ENCODE data around the gene NCR2. TPM values are rescaled to one million over a fixed set of nuclear protein-coding genes. Genes with fewer than 3 reads are reported as not detected.

Gene NCR2
- total and polyA plus RNA-seq, 8 donors: not detected

GRCh38 chr6:41371992-41372831, 36.8 kb downstream of the NCR2 start:
- Histone ChIP-seq H3K27me3 (peaks cover 73 to 99% of the 10 kb centered on the region in 2 donors), H3K36me3 (no peaks in the 10 kb centered on the region), H3K4me1 (peaks cover 16 to 32% of the 10 kb centered on the region in 2 donors), H3K27ac (no peak overlapping the region), H3K9me3 (no peaks in the 10 kb centered on the region), H3K4me3 (peak overlapping the region in 1 of 2 donors; percentile 28)
- peak; percentile 23 for ATAC-seq
- intact Hi-C loops (cut with DNase I): no loop called here
- DNase-seq: peak in 3 of 4 donors; percentile 22 to 80 (median 27)
- TF ChIP-seq CTCF (IDR thresholded peaks at IDR 0.05): no peak

DNA sequence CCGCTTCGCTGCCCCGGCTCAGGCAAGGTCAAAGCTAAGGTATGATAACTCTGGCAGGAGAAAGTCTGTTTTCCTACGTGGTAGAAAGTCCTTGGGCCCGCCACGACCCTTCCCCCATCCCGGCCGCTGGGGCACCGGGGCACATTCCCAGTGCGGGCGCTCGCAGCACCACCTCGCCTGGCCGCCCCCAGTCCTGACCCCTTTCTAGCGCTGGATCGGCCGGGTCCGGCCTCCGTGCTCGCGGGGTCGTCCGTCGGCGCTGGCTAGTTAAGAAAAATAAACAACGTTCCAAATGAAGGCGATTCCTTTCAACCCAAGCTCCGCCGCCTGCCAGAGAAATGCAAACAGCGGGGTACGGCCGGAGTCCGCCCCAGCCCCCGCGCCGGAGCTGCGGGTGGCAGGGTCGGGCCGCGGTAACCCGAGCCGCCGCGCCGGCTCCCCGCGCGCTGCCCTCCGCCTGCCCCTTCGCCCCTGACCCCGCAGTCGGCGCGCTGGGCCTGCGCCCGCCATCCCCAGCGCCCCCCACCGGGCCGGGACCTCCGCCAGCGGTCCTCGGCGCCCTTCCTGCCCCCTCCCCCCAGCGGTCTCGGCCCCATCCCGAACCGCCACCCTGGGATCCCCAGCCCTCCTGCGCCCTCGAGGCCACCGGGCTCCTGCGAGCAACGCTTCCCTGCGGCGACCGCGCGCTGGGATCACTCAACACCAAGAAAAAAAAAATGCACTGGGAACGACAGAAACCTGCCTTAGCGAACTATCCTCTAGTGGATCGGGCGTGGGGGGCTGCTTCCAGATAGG, 37.6 kb downstream of the NCR2 start:
- Histone ChIP-seq H3K27ac (no peak overlapping the region), H3K4me1 (peaks cover 16 to 32% of the 10 kb centered on the region in 2 donors), H3K9me3 (no peaks in the 10 kb centered on the region), H3K36me3 (no peaks in the 10 kb centered on the region), H3K4me3 (peak overlapping the region in 1 of 2 donors; percentile 28), H3K27me3 (peaks cover 76 to 99% of the 10 kb centered on the region in 2 donors)
- TF ChIP-seq CTCF (IDR thresholded peaks at IDR 0.05): no peak
- no peak for ATAC-seq
- peak in 2 of 4 donors; percentile 13 to 17 for DNase-seq
- intact Hi-C loops (cut with DNase I): no loop called here

GRCh38 chr6:41373627-41373918, 38.2 kb downstream of the NCR2 start:
- no peaks in the 10 kb centered on the region for H3K9me3 ChIP-seq
- no peak for TF ChIP-seq CTCF (IDR thresholded peaks at IDR 0.05)
- no peak for ATAC-seq

GRCh38 chr6:41373919-41374617, 38.7 kb downstream of the NCR2 start:
- Histone ChIP-seq H3K4me1 (peaks cover 16 to 32% of the 10 kb centered on the region in 2 donors), H3K4me3 (no peak overlapping the region), H3K27me3 (peaks cover 74 to 99% of the 10 kb centered on the region in 2 donors), H3K27ac (no peak overlapping the region), H3K36me3 (no peaks in the 10 kb centered on the region), H3K9me3 (no peaks in the 10 kb centered on the region)
- intact Hi-C loops (cut with DNase I): no loop called here
- ATAC-seq (no peak), DNase-seq (peak in 2 of 4 donors; percentile 10 to 18)
- TF ChIP-seq CTCF (IDR thresholded peaks at IDR 0.05): no peak

More at GRCh38 chr6:41373627-41373918, 38.2 kb downstream of the NCR2 start:
- Histone ChIP-seq H3K4me3 (no peak overlapping the region), H3K4me1 (peaks cover 16 to 32% of the 10 kb centered on the region in 2 donors), H3K36me3 (no peaks in the 10 kb centered on the region), H3K27ac (no peak overlapping the region), H3K27me3 (peaks cover 73 to 99% of the 10 kb centered on the region in 2 donors)
- intact Hi-C loops (cut with DNase I): no loop called here
- peak in 1 of 4 donors; percentile 7 for DNase-seq
